ENCODE data around the gene LRGUK.

DNA sequence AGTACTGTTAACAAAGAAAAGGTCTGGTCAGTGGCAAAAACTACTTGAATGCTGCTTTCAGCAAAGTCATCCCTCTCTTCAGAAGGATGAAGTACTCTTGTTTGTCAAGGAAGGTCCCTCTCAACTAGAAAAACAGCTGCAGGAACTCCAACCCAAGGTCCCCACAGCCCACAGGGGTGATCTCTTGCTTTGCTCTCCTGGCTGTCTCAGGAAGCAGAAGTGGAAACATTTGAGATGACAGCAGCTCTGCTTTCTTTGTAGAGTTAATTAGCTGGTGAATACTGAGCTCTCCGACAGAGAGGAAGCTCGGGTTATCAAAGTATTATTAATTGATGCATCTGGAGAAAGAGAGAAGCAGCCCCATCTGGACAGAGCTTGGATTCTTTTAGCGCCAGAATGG lies 25.4 kb upstream of the LRGUK start:
- TF ChIP-seq POLR2A (IDR thresholded peaks at IDR 0.05), result no peak
- TF ChIP-seq, protein P1, sequence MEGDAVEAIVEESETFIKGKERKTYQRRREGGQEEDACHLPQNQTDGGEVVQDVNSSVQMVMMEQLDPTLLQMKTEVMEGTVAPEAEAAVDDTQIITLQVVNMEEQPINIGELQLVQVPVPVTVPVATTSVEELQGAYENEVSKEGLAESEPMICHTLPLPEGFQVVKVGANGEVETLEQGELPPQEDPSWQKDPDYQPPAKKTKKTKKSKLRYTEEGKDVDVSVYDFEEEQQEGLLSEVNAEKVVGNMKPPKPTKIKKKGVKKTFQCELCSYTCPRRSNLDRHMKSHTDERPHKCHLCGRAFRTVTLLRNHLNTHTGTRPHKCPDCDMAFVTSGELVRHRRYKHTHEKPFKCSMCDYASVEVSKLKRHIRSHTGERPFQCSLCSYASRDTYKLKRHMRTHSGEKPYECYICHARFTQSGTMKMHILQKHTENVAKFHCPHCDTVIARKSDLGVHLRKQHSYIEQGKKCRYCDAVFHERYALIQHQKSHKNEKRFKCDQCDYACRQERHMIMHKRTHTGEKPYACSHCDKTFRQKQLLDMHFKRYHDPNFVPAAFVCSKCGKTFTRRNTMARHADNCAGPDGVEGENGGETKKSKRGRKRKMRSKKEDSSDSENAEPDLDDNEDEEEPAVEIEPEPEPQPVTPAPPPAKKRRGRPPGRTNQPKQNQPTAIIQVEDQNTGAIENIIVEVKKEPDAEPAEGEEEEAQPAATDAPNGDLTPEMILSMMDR (IDR thresholded peaks at IDR 0.05), result no peak
